ENCODE data around the gene EIF4B.

EIF4B gene

DNA sequence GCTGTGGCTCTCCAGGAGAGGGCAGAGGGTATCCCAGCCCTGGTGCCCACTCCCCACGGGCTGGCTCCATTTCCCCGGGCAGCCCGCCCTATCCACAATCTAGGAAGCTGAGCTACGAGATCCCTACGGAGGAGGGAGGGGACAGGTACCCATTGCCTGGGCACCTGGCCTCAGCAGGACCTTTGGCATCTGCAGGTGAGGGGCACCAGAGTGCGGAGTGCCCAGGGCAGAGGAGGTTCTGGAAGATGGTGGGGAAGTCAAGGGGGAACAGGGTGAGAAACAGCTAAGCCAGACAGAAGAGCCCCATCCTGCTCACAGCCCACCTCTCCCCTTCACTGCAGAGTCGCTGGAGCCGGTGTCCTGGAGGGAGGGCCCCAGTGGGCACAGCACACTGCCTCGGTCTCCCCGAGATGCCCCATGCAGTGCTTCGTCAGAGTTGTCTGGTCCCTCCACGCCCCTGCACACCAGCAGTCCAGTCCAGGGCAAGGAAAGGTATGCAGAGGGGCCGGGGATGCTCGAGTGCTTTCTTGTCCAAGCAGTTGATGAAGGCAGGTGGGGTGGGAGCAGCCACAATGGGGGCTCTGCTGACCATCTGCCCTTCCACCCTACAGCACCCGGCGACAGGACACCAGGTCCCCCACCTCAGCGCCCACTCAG, 53.9 kb downstream of the EIF4B start:
- DNase-seq: no peak

DNA sequence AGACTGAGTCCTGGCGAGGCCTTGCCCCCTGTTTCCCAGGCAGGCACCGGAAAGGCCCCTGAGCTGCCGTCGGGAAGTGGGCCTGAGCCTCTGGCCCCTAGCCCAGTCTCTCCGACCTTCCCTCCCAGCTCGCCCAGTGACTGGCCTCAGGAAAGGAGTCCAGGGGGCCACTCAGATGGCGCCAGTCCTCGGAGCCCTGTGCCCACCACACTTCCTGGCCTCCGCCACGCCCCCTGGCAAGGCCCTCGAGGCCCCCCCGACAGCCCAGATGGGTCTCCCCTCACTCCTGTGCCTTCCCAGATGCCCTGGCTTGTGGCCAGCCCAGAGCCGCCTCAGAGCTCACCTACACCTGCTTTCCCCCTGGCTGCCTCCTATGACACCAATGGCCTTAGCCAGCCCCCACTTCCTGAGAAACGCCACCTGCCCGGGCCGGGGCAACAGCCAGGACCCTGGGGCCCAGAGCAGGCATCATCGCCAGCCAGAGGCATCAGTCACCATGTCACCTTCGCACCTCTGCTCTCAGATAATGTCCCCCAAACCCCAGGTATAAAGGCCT, 54.5 kb downstream of the EIF4B start:
- DNase-seq: no peak

DNA sequence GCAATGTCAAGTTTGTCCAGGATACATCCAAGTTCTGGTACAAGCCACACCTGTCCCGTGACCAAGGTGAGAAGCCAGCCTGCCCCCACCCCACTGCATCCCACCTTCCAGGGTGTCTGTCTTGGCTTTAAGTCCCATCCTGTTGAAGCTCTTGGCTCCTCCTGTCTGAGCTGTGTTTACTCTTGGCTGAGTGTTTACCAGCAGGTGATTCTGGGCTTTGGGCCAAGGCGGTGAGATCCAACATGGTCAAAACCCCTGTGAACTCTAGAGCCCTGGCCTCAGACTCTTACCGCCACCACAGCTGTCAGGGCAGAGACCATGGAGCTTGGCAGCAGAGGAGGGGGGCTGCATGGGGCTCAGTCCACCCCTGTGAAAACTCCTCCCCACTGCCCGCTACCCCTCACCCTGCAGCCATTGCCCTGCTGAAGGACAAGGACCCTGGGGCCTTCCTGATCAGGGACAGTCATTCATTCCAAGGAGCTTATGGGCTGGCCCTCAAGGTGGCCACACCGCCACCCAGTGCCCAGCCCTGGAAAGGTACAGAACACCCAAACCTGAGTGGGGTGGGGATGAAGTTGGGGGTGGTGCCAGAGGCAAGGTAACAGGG, 55.3 kb downstream of the EIF4B start:
- DNase-seq: no peak

DNA sequence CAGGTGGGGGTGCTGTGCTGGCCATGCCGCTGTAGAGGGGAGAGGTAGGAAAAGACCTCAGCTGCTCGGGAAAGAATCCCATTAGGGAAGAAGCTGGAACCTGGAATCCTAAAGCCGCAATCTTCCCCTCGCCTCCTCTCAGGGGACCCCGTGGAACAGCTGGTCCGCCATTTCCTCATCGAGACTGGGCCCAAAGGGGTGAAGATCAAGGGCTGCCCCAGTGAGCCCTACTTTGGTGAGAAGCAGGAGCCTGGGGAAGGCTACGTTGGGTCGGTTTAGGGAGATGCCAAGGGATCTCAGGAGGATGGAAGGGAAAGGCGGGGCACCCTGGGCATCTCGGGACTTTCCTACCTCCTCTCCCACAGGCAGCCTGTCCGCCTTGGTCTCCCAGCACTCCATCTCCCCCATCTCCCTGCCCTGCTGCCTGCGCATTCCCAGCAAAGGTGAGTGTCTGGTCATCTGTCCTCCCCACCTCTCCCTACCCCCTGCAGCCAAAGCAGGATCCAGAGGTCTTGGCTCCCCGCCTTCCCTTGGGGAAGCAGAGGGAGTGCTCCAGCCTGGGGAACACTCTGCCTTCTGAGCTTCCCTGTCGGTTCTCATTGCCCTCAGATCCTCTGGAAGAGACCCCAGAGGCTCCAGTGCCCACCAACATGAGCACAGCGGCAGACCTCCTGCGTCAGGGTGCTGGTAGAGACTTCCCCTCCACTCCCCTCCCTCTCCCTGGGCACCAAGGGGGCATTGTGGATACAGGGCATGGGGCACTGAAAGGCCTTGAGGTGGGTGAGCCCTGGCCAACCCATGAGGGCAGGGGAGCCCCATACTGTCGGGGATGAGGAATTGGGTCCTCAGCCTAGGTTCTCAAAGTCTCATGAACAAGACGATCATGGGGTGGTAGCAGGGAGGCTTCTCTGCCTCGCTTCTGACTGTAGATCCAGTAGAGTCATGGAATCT, 56.0 kb downstream of the EIF4B start:
- DNase-seq: no peak

DNA sequence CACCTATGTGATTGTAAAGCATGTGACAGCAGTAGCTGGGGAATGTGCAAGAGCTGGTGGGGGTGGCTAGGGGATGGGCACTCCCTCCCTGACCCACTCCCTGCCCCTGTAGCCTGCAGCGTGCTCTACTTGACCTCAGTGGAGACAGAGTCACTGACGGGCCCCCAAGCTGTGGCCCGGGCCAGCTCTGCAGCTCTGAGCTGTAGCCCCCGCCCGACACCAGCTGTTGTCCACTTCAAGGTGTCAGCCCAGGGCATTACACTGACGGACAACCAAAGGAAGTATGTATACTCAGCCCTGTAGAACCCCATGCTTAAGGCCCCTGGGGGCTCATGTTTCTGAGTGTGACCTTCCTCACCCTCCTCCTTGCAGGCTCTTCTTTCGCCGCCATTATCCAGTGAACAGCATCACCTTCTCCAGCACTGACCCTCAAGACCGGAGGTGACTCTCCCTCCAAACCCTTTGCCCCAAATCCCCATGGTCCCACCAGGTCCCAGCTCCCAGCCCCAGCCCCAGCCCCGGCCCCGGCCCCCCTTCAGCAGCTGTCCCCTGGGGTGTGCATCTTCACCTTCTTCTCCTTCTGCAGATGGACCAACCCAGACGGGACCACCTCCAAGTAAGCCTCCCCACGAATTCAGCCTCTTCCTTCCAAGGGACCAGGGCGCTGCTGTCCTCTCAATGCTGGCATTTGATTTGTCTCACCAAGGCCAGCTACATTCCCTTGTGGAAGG, 56.9 kb downstream of the EIF4B start:
- DNase-seq: no peak

DNA sequence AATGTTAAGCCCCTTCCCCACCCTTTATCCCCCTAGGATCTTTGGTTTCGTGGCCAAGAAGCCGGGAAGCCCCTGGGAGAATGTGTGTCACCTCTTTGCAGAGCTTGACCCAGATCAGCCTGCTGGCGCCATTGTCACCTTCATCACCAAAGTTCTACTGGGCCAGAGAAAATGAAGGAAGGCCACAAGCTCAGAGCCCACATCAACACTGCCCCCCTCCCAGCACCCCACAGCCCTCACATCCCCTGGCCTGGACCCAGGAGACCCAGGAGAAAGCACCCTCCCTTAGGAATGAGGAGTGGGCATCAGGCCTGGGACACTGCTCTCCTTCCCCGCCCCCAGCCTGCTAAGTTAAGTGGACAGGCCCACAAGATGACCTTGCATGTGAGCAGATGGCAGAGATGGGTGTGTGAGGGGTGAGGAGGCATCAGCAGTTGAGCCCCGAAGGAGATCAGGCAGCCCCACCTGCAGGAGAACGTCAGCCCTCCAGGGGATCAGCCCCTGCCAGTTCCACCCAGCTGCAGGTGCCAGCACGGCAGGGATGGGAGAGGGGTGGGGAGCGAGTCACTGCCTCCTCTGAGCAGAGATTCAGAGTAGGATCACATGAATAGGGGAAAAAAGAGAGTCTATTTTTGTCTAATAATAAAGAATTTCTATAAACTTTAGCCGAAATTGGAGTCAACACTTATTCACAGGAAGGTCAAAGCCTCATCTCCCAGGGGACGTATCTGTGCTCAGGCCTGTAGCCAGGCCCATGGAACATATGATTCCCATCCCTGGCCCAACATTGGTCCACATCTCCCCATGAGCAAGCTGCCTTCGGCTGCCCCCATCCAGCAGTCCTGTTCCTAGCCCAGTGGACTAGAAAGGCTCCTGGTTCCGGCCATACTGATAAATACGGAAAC, 57.7 kb downstream of the EIF4B start:
- no peak for DNase-seq

DNA sequence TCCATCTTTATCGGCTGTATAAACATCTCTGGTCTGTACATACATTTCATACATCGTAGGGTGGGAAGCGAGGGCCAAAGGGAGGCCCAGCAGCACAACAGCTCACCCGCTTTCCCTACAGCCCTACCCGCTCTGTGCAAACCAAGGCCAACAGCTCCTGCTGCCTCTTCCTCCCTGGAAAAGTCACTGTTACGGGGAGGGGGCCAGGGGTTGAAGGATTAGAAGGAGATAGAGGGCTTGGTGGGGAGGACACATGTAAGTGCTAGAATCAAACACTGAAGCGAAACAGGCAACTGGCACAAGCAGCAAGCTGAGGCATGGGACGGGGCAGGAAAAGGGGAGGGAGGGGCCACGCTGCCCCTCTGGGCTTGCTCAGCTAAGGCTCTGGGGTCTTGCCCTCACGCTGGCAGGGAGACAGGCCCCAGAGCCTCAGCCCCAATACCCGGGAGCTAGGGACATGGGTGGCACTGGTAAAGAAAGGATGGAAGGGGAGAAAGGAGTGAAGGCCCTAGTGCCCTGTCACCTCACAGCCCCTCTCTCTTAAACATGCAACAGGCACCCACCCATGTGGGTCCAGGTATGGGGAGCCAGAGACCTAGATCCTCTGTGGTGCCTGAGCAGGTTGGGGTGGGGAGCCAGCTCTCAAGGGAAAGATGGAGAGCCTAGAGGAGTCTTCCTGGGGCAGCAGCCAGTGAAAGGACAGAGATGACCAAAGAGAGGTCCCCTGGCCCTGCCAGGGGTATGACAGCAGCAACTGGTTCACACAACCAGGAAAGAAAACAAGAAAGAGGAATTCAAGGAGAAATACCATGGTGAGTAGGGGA, 58.6 kb downstream of the EIF4B start:
- no peak for DNase-seq

DNA sequence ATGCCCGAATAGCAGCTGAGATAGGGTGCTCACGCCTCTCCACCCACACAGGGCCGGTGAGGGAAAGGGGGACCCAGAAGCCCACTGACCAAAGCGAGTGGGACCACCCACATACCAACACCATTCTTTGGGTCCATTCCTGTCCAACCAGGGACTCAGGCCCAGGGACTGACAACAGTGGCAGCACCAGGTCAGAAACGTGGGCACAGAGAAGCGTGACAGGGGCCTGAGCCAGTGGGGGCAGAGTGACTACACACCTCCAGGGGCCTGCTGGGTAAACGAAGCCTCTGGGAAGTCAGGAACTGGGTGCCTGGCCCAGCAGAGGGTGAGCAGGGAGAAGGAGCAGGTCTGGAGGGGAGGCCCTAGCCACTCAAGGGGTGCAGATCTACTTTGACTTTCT, 59.2 kb downstream of the EIF4B start:
- no peak for DNase-seq

DNA sequence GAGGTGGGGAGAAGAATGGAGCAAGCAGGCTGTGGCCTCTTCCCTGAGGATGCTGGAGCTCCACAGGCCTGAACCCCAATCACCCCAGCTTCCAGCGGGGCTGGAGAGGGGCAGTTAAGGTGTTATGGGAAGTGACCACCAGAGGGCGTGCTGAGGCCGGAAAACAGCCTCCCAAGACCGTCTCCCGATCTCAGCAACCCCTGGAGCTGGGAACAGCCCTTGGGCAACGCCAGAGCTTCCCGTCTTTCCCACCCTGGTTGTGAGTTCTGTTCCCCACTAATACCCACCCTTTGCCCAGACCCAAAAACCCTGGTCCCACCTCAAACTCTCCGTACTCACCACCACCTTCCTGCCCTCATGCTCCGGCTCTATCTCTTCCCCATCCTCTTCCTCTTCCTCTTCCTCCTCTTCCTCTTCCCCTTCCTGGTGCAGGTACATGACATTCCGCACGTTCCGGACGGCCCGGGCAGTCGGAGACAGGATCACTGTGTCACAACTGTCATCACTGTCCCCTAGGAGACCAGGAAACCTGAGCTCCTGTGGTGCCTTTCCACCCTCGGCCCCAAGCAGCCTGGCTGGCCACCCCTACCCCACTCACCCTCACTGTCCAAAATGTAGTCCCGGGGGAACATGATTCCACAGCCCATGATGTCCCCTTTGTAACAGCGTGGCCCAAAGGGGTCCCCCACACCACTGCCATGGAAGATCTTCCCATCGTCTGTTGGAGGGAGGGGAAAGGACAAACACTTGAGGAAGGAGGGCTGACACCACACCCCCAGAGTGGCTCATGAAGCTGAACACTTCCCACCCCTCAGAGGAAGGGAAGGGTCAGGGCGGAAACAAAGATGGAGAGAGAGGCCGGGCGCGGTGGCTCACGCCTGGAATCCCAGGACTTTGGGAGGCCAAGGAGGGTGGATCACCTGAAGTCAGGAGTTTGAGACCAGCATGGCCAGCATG, 60.0 kb downstream of the EIF4B start:
- DNase-seq: no peak

DNA sequence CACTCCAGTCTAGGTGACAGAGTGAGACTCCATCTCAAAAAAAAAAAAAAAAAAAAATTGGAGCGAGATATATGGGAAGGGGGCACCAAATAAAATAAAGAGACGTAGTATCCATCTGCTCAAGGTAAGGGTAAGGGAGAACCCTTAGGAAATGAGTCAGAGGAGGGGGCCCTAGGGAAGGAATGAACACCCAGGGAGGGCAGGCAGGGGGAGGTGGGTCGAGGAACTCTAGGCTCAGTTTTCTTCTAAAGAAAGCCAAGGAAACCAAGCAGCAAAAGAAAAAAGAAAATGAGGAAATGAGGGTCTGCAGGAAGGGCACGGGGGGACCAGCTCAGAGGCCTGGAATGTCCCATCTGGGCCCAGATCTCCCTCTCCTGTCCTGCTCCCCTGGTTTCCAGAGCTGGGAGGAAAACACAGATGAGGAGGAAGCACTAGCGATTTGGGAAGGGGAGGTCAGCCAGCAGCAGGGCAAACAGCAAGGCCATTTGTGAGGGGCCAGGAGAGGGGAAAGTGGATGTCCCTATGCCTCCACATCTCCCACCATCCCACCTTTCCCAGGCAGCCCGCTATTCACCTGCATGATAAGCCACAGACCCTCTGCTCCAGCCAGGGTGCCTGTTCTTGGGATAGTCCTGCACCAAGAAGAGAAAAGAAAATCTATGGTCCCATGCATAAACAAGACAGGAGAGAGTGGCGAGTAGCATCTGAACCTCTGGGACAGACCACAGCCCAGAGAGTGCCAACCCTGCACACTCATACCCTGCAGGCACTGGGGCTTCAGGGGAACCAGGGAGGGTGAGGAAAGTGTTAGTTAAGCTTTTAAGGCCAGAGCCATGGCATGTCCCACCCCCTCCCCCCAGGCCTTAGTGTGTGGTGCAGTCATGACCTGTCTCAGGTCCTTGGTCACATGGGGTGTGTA, 61.1 kb downstream of the EIF4B start:
- no peak for DNase-seq

DNA sequence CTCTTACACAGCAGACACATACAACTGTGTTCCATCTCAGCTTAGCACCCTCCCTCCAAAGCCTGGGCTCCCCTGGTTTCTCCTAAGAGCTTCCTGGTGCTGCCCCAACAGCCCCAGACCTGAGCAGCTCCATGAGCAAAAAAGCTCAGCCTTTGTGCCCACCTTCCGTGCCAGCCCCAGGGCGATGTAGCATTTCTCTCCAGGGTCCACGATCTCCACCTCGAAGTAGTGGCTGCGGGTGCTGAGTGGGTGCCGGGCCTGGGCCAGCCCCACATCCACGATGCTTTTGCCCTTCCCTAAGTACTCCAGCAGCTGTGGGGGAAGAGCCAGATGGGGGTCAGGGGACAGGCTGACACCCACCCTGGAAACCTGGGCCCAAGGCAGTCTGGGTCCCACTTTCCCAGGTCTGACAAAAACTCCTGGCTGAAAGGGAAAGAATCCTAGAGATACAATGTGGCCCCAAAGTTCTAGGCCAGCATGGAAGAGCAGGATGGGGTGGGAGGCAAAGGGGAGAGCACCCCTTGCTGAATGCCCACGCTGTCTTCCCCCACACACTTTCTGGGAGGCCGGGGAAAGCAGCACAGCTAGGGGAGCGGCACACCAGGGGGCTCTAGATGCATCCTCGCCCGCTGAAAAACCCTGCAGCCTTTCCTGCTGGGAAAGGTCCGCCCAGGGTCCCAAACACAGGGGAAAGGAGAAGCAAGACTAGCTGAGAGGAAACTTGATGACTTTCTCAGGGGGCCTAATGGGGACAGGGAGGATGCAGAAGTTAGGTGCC, 61.9 kb downstream of the EIF4B start:
- DNase-seq: no peak

DNA sequence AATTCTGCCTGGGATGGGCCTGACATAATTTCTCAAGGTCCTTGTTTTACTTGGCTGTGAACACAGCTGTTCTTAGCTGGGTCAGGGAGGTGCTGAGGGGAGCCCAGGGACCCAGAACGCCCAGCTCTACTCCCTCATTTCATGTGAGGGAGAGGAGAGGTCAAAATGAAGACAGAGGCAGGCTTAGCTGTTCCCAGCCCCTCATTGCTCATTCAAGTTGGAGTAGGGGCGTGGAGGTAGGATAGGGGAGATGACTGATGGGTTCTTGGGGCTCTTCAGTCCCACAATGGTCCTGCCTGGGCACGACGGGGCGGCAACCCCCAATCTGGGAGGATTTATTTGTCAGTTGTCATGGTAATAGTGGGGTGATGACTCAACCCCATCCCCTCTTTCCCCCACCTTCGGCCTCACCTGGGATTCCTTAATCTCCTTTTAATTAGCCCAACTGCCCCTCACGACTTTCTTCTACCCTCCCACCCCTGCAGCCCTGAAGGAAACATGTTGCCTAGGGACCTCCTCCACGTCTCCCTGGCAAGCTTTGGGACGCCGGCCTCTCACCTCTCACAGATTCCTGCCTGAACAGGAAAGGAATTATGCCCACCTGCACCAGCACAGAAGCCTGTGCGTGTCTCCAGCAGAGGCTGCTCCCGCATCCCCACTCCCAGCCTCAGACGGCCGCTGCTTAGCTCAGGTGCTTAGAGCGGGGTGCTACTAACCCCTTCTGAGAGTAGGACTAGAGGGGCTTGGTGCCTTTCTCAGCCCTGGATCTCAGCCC, 62.7 kb downstream of the EIF4B start:
- DNase-seq: no peak

DNA sequence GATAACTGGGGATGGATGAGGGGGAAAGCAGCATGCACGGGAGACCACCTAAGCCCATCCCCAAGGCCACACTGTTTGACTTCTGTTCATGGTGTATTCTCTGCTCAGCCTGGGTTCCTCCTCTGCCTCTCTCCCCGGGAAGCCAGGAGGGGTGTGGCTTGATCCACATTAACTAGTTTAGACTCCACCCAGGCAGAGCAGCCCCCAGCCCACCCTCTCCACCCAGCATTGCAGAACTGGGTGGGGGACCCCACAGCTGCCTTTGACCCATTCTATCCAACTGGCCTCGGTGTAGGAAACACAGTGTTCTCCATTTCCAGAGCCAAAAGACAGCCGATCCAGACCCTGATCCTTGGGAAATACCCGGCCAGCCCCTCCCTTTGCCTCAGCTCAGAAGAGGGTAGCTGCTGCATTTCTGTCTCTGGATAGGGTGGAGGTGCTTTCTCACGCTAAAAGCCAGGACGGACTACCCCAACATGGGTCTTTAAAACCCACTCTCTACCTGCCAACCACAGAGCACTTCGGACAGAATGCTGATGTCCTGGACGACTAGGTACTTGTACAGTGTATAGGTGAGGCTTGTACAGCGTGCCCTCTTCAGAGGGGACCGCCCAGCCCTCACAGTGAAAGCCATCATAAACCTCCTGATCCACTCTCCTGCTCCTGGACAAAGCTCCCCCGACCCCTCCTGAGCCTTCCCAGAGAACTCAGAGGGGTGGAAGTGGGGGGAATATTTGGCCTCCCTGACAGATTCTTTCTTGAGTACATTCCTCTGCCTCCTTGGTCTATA, 63.6 kb downstream of the EIF4B start:
- DNase-seq: no peak

DNA sequence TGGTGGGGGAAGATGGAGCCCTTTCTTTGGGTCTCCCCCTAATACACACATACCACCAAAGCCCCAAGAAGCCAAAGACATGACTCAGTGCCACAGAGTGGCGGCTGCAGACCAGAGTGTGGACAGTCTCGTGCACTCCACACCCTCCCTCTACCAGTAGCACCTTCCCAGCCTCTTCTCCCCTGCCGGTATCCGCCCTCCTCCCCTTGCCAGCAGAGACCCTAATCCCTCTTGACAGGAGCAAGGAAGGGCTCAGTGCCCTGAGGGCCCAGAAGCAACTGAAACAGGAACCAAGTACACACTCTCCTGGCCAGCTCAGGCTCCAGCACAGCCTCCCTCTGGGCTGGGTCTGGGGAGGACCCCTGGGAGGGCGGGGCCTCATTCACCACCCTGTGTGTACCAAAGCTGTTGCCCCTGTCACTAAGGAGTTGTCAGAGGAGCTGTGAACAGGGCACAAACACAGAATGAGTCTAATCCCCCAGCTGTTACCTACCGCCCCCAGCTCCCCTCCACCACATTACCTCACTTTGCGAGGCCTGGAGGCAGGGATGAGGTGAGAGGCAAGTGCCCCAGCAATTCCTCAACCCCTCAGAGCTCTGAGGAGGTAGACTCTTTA, 64.7 kb downstream of the EIF4B start:
- no peak for DNase-seq

Measured in NCI-H1436 treated with DMSO at 0.1 percent for 48 hours (cell line).